Tibial artery (tissue), 4 donors: ENCODE data around the gene RAB6D.
"Not testable (repeated sequence)": the region's sequence is repeated elsewhere in the genome, so short reads cannot be mapped to it uniquely, and the experiment has no call there.

Experiments
- DNase-seq, 2 donors: peaks; one replicate each; pipeline ENCODE4 v3.0.0-alpha.2; 2019
- H3K27ac ChIP-seq, 2 donors: fragments of 200-600 bp; sonication (generic) in 1 of 2; 1 replicate in 1 of 2; 2 replicates in 1 of 2; pipeline ENCODE4 v1.5.1; 2018 to 2019; ENCODE audit warnings: mild to moderate bottlenecking in 1 of 2
- H3K27me3 ChIP-seq, 2 donors: fragments of 200-600 bp; sonication (generic) in 1 of 2; one replicate each; pipeline versions ENCODE4 v1.5.1 to v1.6.0; 2016 to 2019
- H3K36me3 ChIP-seq, 3 donors: fragments of 200-600 bp; sonication (generic) in 2 of 3; one replicate each; pipeline ENCODE4 v1.5.1; 2016 to 2019; ENCODE audit warnings: mild to moderate bottlenecking in 2 of 3
- H3K4me1 ChIP-seq, 4 donors: fragments of 200-600 bp; sonication (generic) in 2 of 4; 1 replicate in 3 of 4; 2 replicates in 1 of 4; pipeline ENCODE4 v1.5.1; 2016 to 2019
- H3K4me3 ChIP-seq, 2 donors: fragments of 200-600 bp; sonication (generic) in 1 of 2; 1 replicate in 1 of 2; 2 replicates in 1 of 2; pipeline ENCODE4 v1.5.1; 2018 to 2019; ENCODE audit warnings: mild to moderate bottlenecking in 2 of 2
- H3K9me3 ChIP-seq, 3 donors: fragments of 200-600 bp; sonication (generic) in 1 of 3; one replicate each; pipeline ENCODE4 v1.5.1; 2016 to 2019
- intact Hi-C: fragments of 100-400 bp; cut with DNase I; formaldehyde crosslinking; loops from one replicate; pipeline ENCODE4 v1.15.0; 2023; ENCODE audit warnings: low total_unique reads
- TF ChIP-seq, protein P1 (sequence below), 2 experiments: fragments of 200-600 bp in 1 of 2; fragments of 450-650 bp in 1 of 2; IDR thresholded peaks; one replicate each; pipeline ENCODE4 v1.5.1; 2017 to 2019; ENCODE audit warnings: antibody characterized with exemption in 2 of 2, mild to moderate bottlenecking in 1 of 2, moderate library complexity in 1 of 2

Gene RAB6D

DNA sequence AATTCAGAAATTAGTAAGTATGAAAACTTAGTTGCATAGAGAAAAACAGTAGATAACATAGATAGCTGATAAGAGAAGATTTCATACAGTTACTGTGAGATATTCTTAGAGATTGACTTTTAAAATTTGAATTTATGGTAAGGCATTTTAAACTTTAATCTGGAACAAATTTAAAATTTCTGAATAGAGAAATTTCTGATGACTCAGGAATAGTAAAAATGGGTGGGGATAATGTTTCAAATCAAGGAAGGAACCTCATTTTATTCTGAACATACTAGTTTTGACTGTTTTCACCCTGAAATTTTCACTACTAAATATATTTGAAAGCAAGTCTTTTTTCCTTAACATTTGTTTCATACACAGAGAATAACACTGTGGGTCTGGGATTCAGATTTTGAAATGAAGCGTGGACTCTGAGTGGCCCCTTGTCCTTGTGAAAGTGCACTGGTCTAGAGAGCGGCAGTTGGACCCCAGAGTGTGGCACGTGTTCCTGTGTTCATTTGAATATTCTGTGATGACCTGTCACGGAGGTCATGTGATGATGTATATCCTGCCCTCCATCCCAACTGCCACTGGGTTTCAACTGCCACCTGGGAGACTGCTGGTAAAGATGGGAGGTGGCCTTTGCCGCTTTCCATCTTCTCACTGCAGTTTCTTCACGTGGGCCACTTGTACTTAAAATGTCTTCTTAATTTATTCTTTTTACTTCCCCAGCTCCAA is 38.5 kb upstream of the RAB6D start:
- no peak for DNase-seq
- Histone ChIP-seq H3K27me3 (peaks cover 0 to 14% of the 10 kb centered on the region in 2 donors), H3K4me1 (no peaks in the 10 kb centered on the region), H3K36me3 (no peaks in the 10 kb centered on the region), H3K4me3 (no peak overlapping the region), H3K9me3 (no peaks in the 10 kb centered on the region), H3K27ac (no peak overlapping the region)
- TF ChIP-seq, protein P1, sequence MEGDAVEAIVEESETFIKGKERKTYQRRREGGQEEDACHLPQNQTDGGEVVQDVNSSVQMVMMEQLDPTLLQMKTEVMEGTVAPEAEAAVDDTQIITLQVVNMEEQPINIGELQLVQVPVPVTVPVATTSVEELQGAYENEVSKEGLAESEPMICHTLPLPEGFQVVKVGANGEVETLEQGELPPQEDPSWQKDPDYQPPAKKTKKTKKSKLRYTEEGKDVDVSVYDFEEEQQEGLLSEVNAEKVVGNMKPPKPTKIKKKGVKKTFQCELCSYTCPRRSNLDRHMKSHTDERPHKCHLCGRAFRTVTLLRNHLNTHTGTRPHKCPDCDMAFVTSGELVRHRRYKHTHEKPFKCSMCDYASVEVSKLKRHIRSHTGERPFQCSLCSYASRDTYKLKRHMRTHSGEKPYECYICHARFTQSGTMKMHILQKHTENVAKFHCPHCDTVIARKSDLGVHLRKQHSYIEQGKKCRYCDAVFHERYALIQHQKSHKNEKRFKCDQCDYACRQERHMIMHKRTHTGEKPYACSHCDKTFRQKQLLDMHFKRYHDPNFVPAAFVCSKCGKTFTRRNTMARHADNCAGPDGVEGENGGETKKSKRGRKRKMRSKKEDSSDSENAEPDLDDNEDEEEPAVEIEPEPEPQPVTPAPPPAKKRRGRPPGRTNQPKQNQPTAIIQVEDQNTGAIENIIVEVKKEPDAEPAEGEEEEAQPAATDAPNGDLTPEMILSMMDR (IDR thresholded peaks at IDR 0.05): no peak
- intact Hi-C loops: no loop called here

DNA sequence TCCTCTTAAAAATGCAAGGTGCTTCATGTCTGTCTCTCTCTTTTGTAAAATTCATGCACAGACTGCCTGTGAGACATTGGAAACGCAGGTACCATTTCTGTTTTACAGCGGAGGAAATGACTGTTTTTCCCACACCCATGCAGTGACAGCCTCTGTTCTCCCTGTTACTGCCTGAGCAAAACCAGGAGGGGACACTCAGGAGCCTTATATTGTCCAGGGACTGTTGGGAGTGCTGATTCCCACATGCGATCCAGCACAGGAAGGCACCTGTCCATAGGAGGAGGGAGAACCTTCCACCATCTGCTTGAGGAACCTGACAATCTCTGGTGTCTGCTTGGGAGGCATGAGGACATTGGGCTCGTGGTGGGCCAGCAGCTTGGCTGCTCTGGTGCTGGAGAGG is 36.9 kb upstream of the RAB6D start:
- Histone ChIP-seq H3K9me3 (no peaks in the 10 kb centered on the region), H3K27ac (no peak overlapping the region), H3K4me3 (no peak overlapping the region), H3K27me3 (peaks cover 0 to 10% of the 10 kb centered on the region in 2 donors), H3K4me1 (no peaks in the 10 kb centered on the region), H3K36me3 (no peaks in the 10 kb centered on the region)
- intact Hi-C loops: no loop called here
- TF ChIP-seq, protein P1 (IDR thresholded peaks at IDR 0.05): no peak
- no peak for DNase-seq

DNA sequence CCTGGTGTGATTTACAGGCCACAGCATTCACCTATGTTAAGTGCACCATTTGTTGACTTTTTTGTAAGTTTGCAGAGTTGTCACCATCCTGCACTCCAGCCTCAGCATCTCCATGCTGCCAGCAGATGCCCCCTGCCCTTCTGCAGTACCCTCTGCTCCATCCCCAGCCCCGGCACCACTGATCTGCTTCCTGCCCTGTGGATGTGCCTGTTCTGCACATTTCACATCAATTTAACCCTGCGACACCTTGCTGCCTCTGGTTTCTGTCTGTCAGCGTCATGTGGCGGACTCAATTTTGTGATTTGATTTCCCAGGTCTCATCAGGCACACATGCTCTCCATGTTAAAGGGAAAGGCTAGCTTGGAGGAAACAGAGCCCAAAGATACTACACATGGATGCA is 36.5 kb upstream of the RAB6D start:
- DNase-seq, H3K9me3 ChIP-seq, H3K4me1 ChIP-seq, H3K36me3 ChIP-seq, intact Hi-C loops, H3K4me3 ChIP-seq, H3K27me3 ChIP-seq, H3K27ac ChIP-seq: not testable (repeated sequence)

DNA sequence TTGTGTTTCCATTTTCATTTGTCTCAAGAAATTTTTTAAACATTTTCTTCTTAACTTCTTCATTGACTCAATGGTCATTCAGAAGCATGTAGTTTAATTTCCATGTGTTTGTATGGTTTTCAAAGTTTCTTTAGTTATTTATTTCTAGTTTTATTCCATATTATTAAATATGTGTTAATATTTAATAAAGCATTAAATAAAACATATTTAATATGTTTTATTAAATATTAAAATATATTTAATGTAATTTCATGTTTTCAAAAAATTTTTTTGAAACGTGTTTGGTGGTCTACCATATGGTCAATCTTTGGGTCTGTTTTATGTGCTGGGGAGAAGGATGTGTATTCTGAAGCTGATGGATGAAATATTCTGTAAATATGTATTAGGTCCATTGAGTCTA is 32.2 kb upstream of the RAB6D start:
- H3K4me3 ChIP-seq, DNase-seq, H3K9me3 ChIP-seq, H3K36me3 ChIP-seq, H3K27me3 ChIP-seq, intact Hi-C loops, H3K27ac ChIP-seq, H3K4me1 ChIP-seq: not testable (repeated sequence)

DNA sequence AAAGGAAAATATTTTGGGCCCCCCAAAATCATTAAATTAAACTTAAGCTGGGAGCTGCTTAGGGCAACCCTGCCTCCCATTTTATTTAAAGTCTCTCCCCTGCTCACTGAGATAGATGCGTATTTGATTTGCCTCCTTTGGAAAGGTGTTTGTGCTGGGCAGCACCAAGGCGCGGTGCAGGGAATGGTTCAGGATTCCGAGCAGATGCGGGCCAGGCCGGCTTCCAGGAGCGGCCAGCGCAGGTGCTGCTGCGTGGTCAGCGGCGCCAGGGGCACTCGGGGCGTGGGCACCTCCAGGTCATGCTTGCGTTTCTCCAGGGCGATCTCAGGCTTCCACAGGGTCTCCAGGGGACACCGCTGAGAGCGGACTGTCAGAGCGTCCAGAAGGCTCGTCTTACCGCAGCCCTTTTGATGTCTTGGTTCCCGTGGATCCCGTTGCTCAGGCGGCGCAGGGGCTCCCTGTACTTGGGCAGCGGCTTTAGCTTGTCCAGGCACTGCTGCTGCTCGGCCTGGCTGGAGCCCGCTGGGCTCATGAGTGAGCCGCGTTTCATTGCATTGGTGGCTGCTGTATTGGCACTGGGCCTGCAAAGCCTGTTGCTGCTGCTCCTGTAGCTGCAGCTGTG is 31.2 kb upstream of the RAB6D start:
- intact Hi-C loops, DNase-seq, H3K4me3 ChIP-seq: not testable (repeated sequence)

DNA sequence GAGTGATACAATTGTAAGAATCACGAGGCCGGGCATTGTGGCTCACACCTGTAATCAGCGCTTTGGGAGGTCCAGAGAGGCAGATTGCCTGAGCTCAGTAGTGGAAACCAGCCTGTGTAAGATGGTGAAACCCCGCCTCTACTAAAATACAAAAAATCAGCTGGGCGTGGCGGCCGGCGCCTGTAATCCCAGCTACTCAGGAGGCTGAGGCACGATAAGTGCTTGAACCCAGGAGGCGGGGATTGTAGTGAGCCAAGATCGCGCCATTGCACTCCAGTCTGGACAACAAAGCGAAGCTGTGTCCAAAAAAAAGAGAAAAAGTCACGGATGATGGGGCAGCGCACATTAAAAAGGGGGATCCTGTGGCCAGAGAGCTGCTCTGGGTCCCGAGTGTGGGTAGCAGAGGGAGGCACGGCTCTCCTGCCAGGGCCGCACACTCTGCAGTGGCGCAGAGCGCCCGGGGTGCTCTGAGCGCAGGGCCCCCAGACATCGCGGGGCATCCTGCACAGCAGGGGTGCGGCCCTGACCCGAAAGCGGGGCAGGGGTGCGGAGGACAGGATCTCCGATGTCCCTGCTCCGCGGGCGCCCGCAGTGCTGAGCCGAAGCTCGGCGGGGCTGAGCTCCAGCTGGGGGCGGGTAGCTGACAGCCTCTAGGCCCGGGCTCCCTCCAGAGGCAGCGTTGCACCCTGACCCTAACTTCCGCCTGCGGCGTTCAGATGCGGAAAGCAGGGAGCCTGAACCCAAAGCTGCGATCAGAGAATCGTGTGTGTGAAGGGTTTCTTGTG is 30.4 kb upstream of the RAB6D start:
- no peak for DNase-seq
- Histone ChIP-seq H3K4me3 (peak overlapping the region in 1 of 2 donors; percentile 29), H3K27me3 (peaks cover 0 to 2% of the 10 kb centered on the region in 2 donors), H3K9me3 (no peaks in the 10 kb centered on the region), H3K36me3 (no peaks in the 10 kb centered on the region), H3K4me1 (peaks cover 0 to 4% (median 2%) of the 10 kb centered on the region in 4 donors), H3K27ac (no peak overlapping the region)
- intact Hi-C loops: no loop called here
- TF ChIP-seq, protein P1 (IDR thresholded peaks at IDR 0.05): no peak

More for the DNA sequence above, 31.2 kb upstream of the RAB6D start:
- H3K36me3 ChIP-seq, H3K9me3 ChIP-seq, H3K4me1 ChIP-seq, H3K27me3 ChIP-seq, H3K27ac ChIP-seq: not testable (repeated sequence)

DNA sequence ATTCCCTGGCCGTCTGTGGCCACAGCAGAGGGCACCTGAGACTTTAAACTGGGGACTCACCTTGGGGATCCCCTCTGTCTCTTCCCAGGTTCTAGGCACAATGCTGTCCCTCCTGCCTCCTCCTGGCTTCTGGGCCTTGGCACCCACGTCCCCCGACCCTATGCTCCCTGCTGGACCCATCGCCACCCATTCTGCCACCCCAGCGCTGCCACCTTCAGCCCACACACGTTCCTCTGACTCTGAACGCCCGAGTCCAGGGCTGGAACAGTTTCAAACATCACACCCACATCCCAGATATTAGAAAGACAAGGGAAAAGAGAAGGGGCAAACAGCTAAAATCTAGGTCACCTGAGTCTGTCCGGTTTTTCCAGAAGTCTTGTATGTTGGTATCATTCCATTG is 28.0 kb upstream of the RAB6D start:
- H3K4me3 ChIP-seq, DNase-seq, H3K9me3 ChIP-seq, intact Hi-C loops, H3K27me3 ChIP-seq, H3K4me1 ChIP-seq, H3K27ac ChIP-seq, H3K36me3 ChIP-seq: not testable (repeated sequence)

DNA sequence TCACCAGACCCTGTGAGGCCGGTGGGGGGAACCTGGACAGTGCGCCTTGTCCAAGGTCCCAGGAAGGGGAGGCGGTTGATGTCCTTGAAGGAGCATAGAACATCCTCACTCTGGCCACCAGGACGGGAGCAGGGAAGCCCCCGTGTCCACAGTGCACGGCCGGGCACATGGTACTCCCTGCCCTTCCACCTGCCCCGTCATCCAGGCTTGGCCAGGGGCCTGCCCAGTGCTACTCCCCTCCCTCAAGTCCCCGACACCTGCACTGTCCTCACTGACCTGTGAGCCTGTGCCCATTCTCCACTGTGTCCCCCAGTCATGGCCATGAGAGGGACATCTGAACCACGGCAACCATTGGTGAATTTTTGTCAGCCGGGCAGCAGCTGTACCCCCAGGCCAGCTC is 27.5 kb upstream of the RAB6D start:
- H3K36me3 ChIP-seq, intact Hi-C loops, H3K9me3 ChIP-seq, H3K27me3 ChIP-seq, H3K27ac ChIP-seq, H3K4me1 ChIP-seq, H3K4me3 ChIP-seq, DNase-seq: not testable (repeated sequence)

DNA sequence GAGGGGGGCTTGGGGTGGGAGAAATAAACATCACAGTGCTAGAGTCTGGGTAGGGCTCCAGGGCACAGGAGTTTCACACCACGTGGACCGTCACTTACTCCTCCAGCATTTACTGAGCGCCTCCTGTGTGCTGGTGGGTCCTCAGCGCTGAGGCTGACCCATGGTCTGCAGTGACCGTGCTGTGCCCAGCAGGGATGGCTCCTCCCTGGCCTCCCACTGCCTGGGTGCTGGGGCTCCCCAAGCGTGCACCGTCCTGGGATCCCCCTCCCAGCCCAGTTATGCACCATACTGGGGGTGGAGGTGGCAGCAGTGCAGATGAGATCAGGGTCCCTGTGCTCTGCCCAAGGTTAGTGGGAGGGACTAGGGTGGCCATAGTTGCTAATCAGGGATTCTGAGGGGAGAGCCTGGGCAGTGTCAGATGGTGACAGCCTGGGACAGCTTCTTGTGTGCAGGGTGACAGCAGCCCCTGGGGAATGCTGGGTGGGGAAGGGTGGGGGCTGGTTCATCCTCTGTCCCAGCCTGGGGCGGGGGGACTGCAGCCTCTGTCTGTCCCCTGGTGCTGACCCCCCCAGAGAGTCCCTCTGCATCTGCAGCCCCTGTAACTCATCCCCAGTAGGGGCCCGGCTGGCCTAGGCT is 26.6 kb upstream of the RAB6D start:
- H3K27ac ChIP-seq, H3K36me3 ChIP-seq, intact Hi-C loops, H3K27me3 ChIP-seq, H3K4me3 ChIP-seq, H3K9me3 ChIP-seq, H3K4me1 ChIP-seq: not testable (repeated sequence)
- peak in 1 of 2 donors; percentile 19 for DNase-seq
